ENCODE data around the gene ZNF133. TPM values are rescaled to one million over a fixed set of nuclear protein-coding genes. Genes with fewer than 3 reads are reported as not detected.

ZNF133 gene
- 21.1 and 25.2 TPM in 2 replicates for total RNA-seq

DNA sequence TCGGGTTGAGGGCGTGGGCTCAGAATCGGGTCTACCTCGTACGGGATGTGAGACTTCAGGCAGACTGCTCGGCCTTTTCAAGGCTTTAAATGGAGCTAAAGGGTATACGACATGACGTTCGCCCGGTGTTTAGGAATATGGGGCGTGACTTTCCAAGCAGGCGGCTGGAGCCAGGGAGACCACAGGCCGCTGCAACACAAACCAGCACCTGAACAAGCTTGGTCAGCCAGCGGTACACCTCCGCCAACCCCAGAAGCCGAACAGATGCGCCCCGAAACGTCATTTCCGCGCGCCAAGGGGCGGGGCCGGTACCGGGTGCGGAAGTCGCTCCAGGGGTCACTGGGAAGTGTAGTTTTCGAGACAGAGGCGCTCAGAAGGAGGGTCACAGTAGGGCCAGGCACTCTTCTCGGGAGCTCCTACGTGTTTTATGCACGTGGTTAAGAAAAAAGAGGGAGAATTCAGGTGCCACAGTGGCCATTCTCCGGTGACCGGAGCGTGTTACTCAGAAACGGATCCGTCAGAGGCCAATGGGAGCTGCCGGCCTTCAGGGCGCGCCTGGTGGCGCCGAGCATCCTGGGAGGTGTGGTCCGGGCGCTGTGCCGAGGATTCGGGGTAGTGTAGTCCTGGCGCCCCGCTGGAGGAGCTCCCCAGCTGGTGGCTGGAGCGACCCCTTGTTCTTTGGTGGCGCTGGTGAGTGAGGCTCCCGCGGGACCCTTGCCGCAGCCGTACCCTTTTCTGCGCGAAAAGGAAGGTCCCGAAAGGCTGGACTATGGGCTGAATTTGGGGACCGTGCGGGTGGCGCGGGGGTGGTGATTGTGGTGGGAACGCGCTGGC lies at the start of gene ZNF133:
ZNF133 (plus strand) TSS at position 613 of the 834 bp plus-strand sequence. CDS start 17,160 bp downstream, outside the sequence.

Small RNA genes lying within 50 kb of the gene (small RNA-seq; reads per million reads assigned to genes)
- gene RN7SL14P, result not detected
- 0.44 reads per million for gene RNU2-56P

Other genes with a start within 250 kb of the ZNF133 start
- gene OVOL2, start 230.6 kb upstream of the ZNF133 start, total RNA-seq, result not detected in 2 replicates
- gene KAT14, start 150.7 kb upstream of the ZNF133 start, total RNA-seq, result 14.6 and 17.8 TPM in 2 replicates
- gene PET117, start 150.7 kb upstream of the ZNF133 start, total RNA-seq, result 10.7 and 11.0 TPM in 2 replicates
- 0.85 and 1.1 TPM in 2 replicates for gene DZANK1, start 178.5 kb downstream of the ZNF133 start, total RNA-seq
- gene POLR3F, start 178.9 kb downstream of the ZNF133 start, total RNA-seq, result 9.9 and 10.1 TPM in 2 replicates
- 18.1 and 20.0 TPM in 2 replicates for gene RBBP9, start 208.7 kb downstream of the ZNF133 start, total RNA-seq
- 38.5 and 39.6 TPM in 2 replicates for gene SEC23B, start 219.4 kb downstream of the ZNF133 start, total RNA-seq

Measured in hair follicle dermal papilla cell (primary cell).